GM13977 (cell line): ENCODE data around the gene WNT2B.

Source experiments
- DNase-seq: peaks from one replicate; pipeline ENCODE4 v3.0.0; 2012; ENCODE audit warnings: low spot score
- in situ Hi-C: fragments of 300-500 bp; cut with MboI; formaldehyde crosslinking; loops from one replicate; pipeline ENCODE4 v1.12.0; 2022; ENCODE audit warnings: low sequenced_read_pairs, low pct_unique_long_range_greater_than_20kb, mixed read lengths, inconsistent platforms; ENCODE audit not compliant: unreplicated experiment
- TF ChIP-seq, protein P1 (sequence below): IDR thresholded peaks from 2 replicates; pipeline ENCODE4 v1.5.1; 2012; ENCODE audit warnings: mild to moderate bottlenecking, control low read depth; ENCODE audit not compliant: insufficient read depth; ENCODE audit errors: extremely low read depth, missing control alignments

Gene WNT2B

GRCh38 chr1:112546076-112546475, 37.3 kb downstream of the WNT2B start:
- DNase-seq = no peak
- TF ChIP-seq, protein P1, sequence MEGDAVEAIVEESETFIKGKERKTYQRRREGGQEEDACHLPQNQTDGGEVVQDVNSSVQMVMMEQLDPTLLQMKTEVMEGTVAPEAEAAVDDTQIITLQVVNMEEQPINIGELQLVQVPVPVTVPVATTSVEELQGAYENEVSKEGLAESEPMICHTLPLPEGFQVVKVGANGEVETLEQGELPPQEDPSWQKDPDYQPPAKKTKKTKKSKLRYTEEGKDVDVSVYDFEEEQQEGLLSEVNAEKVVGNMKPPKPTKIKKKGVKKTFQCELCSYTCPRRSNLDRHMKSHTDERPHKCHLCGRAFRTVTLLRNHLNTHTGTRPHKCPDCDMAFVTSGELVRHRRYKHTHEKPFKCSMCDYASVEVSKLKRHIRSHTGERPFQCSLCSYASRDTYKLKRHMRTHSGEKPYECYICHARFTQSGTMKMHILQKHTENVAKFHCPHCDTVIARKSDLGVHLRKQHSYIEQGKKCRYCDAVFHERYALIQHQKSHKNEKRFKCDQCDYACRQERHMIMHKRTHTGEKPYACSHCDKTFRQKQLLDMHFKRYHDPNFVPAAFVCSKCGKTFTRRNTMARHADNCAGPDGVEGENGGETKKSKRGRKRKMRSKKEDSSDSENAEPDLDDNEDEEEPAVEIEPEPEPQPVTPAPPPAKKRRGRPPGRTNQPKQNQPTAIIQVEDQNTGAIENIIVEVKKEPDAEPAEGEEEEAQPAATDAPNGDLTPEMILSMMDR = no peak
- in situ Hi-C loops = no loop called here

DNA sequence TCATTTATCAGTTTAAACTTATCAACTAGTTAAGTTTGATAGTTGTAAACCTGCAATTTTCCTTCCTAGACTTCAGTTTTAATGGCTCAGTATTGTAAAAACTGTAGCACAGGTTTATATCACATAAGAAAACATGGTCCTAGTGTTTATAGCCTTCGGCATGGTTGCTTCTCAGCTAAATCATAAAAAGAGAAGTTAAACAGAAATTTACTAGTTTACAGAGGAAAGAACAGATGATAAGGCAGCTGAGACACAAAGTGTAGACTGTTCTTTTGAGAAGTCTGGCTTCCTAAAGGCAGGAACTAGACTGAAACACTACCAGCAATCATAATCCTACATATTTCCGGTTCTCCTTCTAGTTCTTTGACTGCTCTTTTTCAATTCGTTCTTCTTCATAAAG, 39.8 kb downstream of the WNT2B start:
- TF ChIP-seq, protein P1 = no peak
- in situ Hi-C loops = no loop called here
- DNase-seq = no peak

DNA sequence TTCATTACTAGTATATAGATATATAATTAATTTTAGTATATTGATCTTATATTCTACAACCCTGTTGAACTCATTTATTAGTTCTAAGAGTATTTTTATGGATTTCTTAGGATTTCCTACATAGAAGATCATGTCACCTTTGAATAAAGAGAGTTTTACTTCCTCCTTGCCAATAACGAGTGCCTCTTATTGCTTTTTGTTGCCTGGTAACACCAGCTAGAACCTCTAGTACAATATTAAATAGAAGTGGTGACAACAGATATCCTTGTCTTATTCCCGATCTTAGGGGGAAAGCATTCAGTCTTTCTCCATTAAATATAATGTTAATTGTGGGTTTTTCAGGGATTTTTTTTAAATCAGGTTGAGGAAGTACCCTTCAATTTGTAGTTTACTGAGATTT, 40.8 kb downstream of the WNT2B start:
- DNase-seq = no peak
- in situ Hi-C loops = no loop called here
- TF ChIP-seq, protein P1 = no peak

DNA sequence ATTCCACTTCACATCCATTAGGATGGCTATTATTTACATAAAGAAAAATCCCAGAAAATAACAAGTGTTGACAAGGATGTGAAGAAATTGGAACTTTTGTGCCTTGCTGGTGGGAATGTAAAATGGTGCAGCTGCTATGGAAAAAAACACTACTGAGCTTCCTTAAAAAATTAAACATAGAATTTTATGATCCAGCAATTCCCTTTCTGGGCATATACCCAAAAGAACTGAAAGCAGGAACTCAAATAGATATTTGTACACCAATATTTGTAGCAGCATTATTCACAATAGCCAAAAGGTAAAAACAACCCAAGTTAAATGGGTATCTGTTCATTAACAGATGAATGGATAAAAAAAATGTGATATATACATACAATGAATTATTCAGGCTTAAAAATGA, 45.6 kb downstream of the WNT2B start:
- TF ChIP-seq, protein P1 = no peak
- in situ Hi-C loops = no loop called here
- no peak for DNase-seq

GRCh38 chr1:112557385-112557784, 48.6 kb downstream of the WNT2B start:
- TF ChIP-seq, protein P1 = no peak
- no peak for DNase-seq
- in situ Hi-C loops = no loop called here

- TF ChIP-seq, protein P1 = no peak
- in situ Hi-C loops = no loop called here
- no peak for DNase-seq
These were observed 49.9 kb downstream of the WNT2B start for GRCh38 chr1:112558634-112559033.

- TF ChIP-seq, protein P1 = no peak
- in situ Hi-C loops = no loop called here
These were observed 54.6 kb downstream of the WNT2B start for GRCh38 chr1:112563341-112563740.

More at GRCh38 chr1:112563341-112563740, 54.6 kb downstream of the WNT2B start:
- no peak for DNase-seq
